HFFc6 (cell line): ENCODE measurements around the gene OGFRL1. TPM values are rescaled to one million over a fixed set of nuclear protein-coding genes. Genes with fewer than 3 reads are reported as not detected.
"Not testable (repeated sequence)": the region's sequence is repeated elsewhere in the genome, so short reads cannot be mapped to it uniquely, and the experiment has no call there.

Source experiments
- DNase-seq: peaks from one replicate; pipeline ENCODE4 v3.0.0-alpha.2; 2018
- H3K27ac Mint-ChIP-seq: 2 replicates; pipeline ENCODE4 v1.8.0; 2020; ENCODE audit warnings: mild to moderate bottlenecking, mixed read lengths
- H3K27me3 Mint-ChIP-seq: 2 replicates; pipeline ENCODE4 v1.8.0; 2021; ENCODE audit warnings: mild to moderate bottlenecking, moderate library complexity, mixed read lengths; ENCODE audit not compliant: insufficient read depth
- H3K36me3 Mint-ChIP-seq: 2 replicates; pipeline ENCODE4 v1.8.0; 2021; ENCODE audit warnings: low read depth, mixed read lengths
- H3K4me1 Mint-ChIP-seq: 2 replicates; pipeline ENCODE4 v1.8.0; 2020; ENCODE audit warnings: low read depth, mixed read lengths
- H3K4me3 Mint-ChIP-seq: 2 replicates; pipeline ENCODE4 v1.8.0; 2020; ENCODE audit warnings: mild to moderate bottlenecking, moderate library complexity, mixed read lengths
- H3K9me3 Mint-ChIP-seq: 2 replicates; pipeline ENCODE4 v1.8.0; 2020; ENCODE audit warnings: mild to moderate bottlenecking, mixed read lengths
- CTCF ChIP-seq: fragments of 200-600 bp; sonication (generic); IDR thresholded peaks from 2 replicates; pipeline ENCODE4 v1.5.0; 2021; ENCODE audit warnings: antibody characterized with exemption, mild to moderate bottlenecking
- total RNA-seq, 6 experiments: library from RNA; stranded (reverse); fragmentation: NEBNext Ultra II Directional; extraction: Animal tissue kit (Norgen Biotek cat#: 25700); gene quantifications; 2 replicates in 1 of 6; 3 replicates in 5 of 6; pipeline ENCODE4 v1.2.3, GENCODE V29; 2021

OGFRL1 gene
- total RNA-seq, 6 experiments from 2014 or later, result 21.4 to 34.5 (median 25.2) TPM

- H3K36me3 Mint-ChIP-seq, result no peaks in the 10 kb centered on the region
- no peak overlapping the region for H3K4me3 Mint-ChIP-seq
- peaks cover 23% of the 10 kb centered on the region; the same call in 1 of the 2 replicates for H3K4me1 Mint-ChIP-seq
- no peak overlapping the region for H3K27ac Mint-ChIP-seq
- peaks cover 3% of the 10 kb centered on the region; the same call in 1 of the 2 replicates for H3K27me3 Mint-ChIP-seq
- H3K9me3 Mint-ChIP-seq, result no peaks in the 10 kb centered on the region
- DNase-seq, result no peak
- no peak for TF ChIP-seq CTCF
Observed at GRCh38 chr6:71258078-71258866, 30.3 kb upstream of the OGFRL1 start.

GRCh38 chr6:71259888-71260604, 28.6 kb upstream of the OGFRL1 start:
- Mint-ChIP-seq H3K4me3 (no peak overlapping the region), H3K27ac (no peak overlapping the region), H3K27me3 (peaks cover 3% of the 10 kb centered on the region; the same call in 1 of the 2 replicates), H3K36me3 (no peaks in the 10 kb centered on the region), H3K4me1 (peaks cover 11% of the 10 kb centered on the region; the same call in 1 of the 2 replicates), H3K9me3 (no peaks in the 10 kb centered on the region)
- no peak for TF ChIP-seq CTCF
- DNase-seq, result no peak

GRCh38 chr6:71262914-71263313, 25.7 kb upstream of the OGFRL1 start:
- Mint-ChIP-seq H3K27ac (no peak overlapping the region), H3K27me3 (no peaks in the 10 kb centered on the region), H3K4me1 (peaks cover 5% of the 10 kb centered on the region; the same call in 1 of the 2 replicates), H3K36me3 (no peaks in the 10 kb centered on the region), H3K4me3 (no peak overlapping the region), H3K9me3 (no peaks in the 10 kb centered on the region)
- no peak for DNase-seq
- TF ChIP-seq CTCF, result no peak

- H3K27ac Mint-ChIP-seq, result not testable (repeated sequence)
- H3K4me1 Mint-ChIP-seq, result peaks cover 12% of the 10 kb centered on the region
Observed at GRCh38 chr6:71266392-71266791, 22.2 kb upstream of the OGFRL1 start.

GRCh38 chr6:71268735-71269437, 19.7 kb upstream of the OGFRL1 start:
- Mint-ChIP-seq H3K36me3 (peaks cover 18% of the 10 kb centered on the region), H3K9me3 (peaks cover 22% of the 10 kb centered on the region), H3K4me1 (peaks cover 12% of the 10 kb centered on the region), H3K4me3 (no peak overlapping the region), H3K27me3 (no peaks in the 10 kb centered on the region), H3K27ac (no peak overlapping the region)
- no peak for DNase-seq
- no peak for TF ChIP-seq CTCF

More at GRCh38 chr6:71266392-71266791, 22.2 kb upstream of the OGFRL1 start:
- not testable (repeated sequence) for DNase-seq, H3K4me3 Mint-ChIP-seq, H3K27me3 Mint-ChIP-seq
- H3K36me3 Mint-ChIP-seq, result peaks cover 12% of the 10 kb centered on the region
- H3K9me3 Mint-ChIP-seq, result peaks cover 14% of the 10 kb centered on the region
